ENCODE measurements around the gene SGCG.

- TF ChIP-seq POLR2A (IDR thresholded peaks at IDR 0.05) = no peak
- no peak for TF ChIP-seq CTCF (IDR thresholded peaks at IDR 0.05)
Observed at GRCh38 chr13:23347601-23348000, 166.8 kb downstream of the SGCG start.
